Esophagus (tissue), 2 donors: ENCODE data around the gene ZNF319. TPM values are rescaled to one million over a fixed set of nuclear protein-coding genes. Genes with fewer than 3 reads are reported as not detected.

Experiments used
- H3K27ac ChIP-seq, 2 donors: one replicate each; pipeline ENCODE4 v1.5.1; 2013; ENCODE audit warnings: low read depth in 2 of 2, mild to moderate bottlenecking in 2 of 2, inconsistent platforms in 1 of 2, low read length in 1 of 2, moderate library complexity in 1 of 2
- H3K27me3 ChIP-seq, 2 donors: one replicate each; pipeline ENCODE4 v1.6.1; 2013; ENCODE audit warnings: low read length in 2 of 2, control low read depth in 1 of 2, mild to moderate bottlenecking in 1 of 2; ENCODE audit not compliant: insufficient read depth in 2 of 2, control insufficient read depth in 1 of 2
- H3K36me3 ChIP-seq, 2 donors: one replicate each; pipeline ENCODE4 v1.6.1; 2013; ENCODE audit warnings: low read length in 1 of 2; ENCODE audit not compliant: control insufficient read depth in 2 of 2, insufficient read depth in 2 of 2
- H3K4me1 ChIP-seq, 2 donors: one replicate each; pipeline ENCODE4 v1.6.1; 2013; ENCODE audit warnings: low read length in 1 of 2; ENCODE audit not compliant: control insufficient read depth in 2 of 2, insufficient read depth in 2 of 2
- H3K4me3 ChIP-seq, 2 donors: one replicate each; pipeline ENCODE4 v1.5.1; 2013; ENCODE audit warnings: low read length in 2 of 2, mild to moderate bottlenecking in 2 of 2, low read depth in 1 of 2, moderate library complexity in 1 of 2
- H3K9me3 ChIP-seq, 2 donors: one replicate each; pipeline ENCODE4 v1.6.1; 2013; ENCODE audit warnings: mild to moderate bottlenecking in 2 of 2, low read depth in 1 of 2, low read length in 1 of 2, moderate library complexity in 1 of 2; ENCODE audit not compliant: control insufficient read depth in 2 of 2, insufficient read depth in 1 of 2
- WGBS, 2 donors: extraction: QIAGEN DNeasy Blood & Tissue Kit; methylation state at CpG; one replicate each; pipeline ENCODE4 v1.1.7; 2013; 5-methylcytosine and 5-hydroxymethylcytosine counted together
- polyA plus RNA-seq, 2 donors: library from polyadenylated mRNA; stranded (reverse); fragments of 200-250 nt; gene quantifications; one replicate each; pipeline ENCODE4 v1.2.3, GENCODE V29; 2013
- donor health status: healthy with polysubstance abuse.
- donor health status: Bipolar disorder and iron deficiency.

Gene ZNF319
- 1 to 10 TPM; 2.5 to 3.7 TPM for polyA plus RNA-seq

GRCh38 chr16:57999971-58000705, at the start of gene ZNF319:
Gene ZNF319, minus strand, starts transcription at chr16:58000672. Its CDS starts 2,407 bp downstream, at chr16:57998265.
- no peaks in the 10 kb centered on the region for H3K27me3 ChIP-seq
- peak within 1 kb of the TSS; percentile 87 to 92 for H3K27ac ChIP-seq
- peaks cover 2 to 21% of the 10 kb centered on the region in 2 donors for H3K4me1 ChIP-seq
- 0% methylated on average over 39 to 95 of the region's 95 CpGs for WGBS, 2 donors
- peaks cover 10 to 26% of the 10 kb centered on the region in 2 donors for H3K36me3 ChIP-seq
- peak within 1 kb of the TSS; percentile 56 to 85 for H3K4me3 ChIP-seq
- H3K9me3 ChIP-seq = no peaks in the 10 kb centered on the region

- no peaks in the 10 kb centered on the region for H3K36me3 ChIP-seq
- no peaks in the 10 kb centered on the region for H3K27me3 ChIP-seq
- H3K9me3 ChIP-seq = no peaks in the 10 kb centered on the region
- H3K27ac ChIP-seq = no peak overlapping the region
- H3K4me3 ChIP-seq = no peak overlapping the region
- H3K4me1 ChIP-seq = no peaks in the 10 kb centered on the region
- WGBS, 2 donors = 76 to 77% methylated on average over 17 of the region's 17 CpGs
These were observed 49.0 kb upstream of the ZNF319 start for GRCh38 chr16:58049232-58050185.

- Histone ChIP-seq H3K27me3 (no peaks in the 10 kb centered on the region), H3K36me3 (no peaks in the 10 kb centered on the region), H3K9me3 (no peaks in the 10 kb centered on the region), H3K27ac (no peak overlapping the region), H3K4me1 (no peaks in the 10 kb centered on the region), H3K4me3 (no peak overlapping the region)
- WGBS, 2 donors = 85 to 88% methylated on average over 13 of the region's 13 CpGs
These were observed 48.2 kb upstream of the ZNF319 start for GRCh38 chr16:58048494-58049231.

DNA sequence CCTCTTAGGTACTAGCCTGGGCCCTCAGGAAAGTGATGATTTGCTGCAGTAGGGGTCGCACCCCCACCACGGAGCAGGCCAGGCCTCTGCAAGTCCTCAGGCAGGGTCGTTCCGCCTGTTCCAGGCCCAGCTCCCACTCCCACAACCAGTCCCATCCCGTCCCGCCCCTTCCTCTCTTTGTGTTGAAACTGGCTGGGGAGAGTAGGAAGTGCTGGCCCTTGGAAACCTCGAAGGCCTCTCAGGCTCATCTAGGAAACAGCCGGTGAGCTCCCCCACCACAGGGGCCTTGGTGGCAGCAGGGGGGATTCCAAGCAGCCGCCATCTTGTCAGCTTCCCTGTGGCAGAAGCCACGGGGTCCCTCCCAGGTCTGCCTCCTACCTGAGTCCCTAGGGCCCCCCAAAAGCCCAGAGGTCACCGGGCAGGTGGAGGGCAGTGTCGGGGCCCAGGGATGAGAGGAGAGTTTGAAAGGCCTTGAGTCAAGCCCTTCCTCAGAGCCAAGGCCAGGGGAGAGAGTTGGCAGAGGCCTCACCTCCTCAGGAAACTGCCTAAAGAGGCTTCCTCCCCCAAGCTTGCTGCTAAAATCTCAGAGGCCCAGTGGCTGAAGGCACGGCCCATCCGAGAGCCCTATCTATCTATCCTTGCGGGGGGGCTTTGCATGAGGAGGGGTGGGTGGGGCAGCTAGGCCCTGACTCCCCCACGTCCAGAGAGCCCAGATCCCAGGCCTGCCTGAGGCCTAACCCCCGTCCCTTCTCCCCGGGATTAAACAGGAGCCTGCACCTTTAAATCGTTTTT, 47.3 kb upstream of the ZNF319 start:
- peaks cover 0 to 4% of the 10 kb centered on the region in 2 donors for H3K36me3 ChIP-seq
- WGBS, 2 donors = 69 to 70% methylated on average over 19 of the region's 19 CpGs
- H3K4me1 ChIP-seq = no peaks in the 10 kb centered on the region
- no peak overlapping the region for H3K4me3 ChIP-seq
- H3K9me3 ChIP-seq = no peaks in the 10 kb centered on the region
- no peaks in the 10 kb centered on the region for H3K27me3 ChIP-seq
- H3K27ac ChIP-seq = no peak overlapping the region

DNA sequence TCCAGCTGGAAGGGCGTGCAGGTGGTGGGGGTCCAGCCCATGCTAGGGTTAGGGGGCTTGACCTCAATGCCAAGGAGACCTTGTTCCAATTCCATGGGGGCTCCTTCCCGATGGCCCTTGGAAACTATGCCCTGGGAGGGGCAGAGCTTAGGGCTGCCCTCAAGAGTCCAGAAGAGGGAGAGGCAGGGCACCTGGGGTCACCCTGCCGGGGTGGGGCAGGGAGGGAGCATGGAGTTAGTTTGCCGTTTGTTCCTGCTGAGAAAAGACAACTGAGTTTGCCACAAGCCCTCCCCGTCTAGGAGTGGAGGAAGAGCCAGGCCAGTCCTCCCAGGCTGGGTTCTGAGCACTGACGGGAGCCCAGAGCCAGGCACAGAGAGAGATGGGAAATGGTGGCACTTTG, 46.5 kb upstream of the ZNF319 start:
- whole genome bisulfite sequencing, 2 donors = 54 to 69% methylated on average over 6 of the region's 6 CpGs
- no peaks in the 10 kb centered on the region for H3K9me3 ChIP-seq
- H3K36me3 ChIP-seq = peaks cover 0 to 9% of the 10 kb centered on the region in 2 donors
- H3K4me1 ChIP-seq = no peaks in the 10 kb centered on the region
- H3K27me3 ChIP-seq = no peaks in the 10 kb centered on the region
- H3K27ac ChIP-seq = no peak overlapping the region
- H3K4me3 ChIP-seq = no peak overlapping the region

GRCh38 chr16:58046054-58046881, 45.8 kb upstream of the ZNF319 start:
- Histone ChIP-seq H3K4me3 (no peak overlapping the region), H3K4me1 (no peaks in the 10 kb centered on the region), H3K9me3 (no peaks in the 10 kb centered on the region), H3K27me3 (no peaks in the 10 kb centered on the region), H3K27ac (no peak overlapping the region), H3K36me3 (peaks cover 0 to 14% of the 10 kb centered on the region in 2 donors)
- WGBS, 2 donors = 83 to 85% methylated on average over 16 of the region's 16 CpGs

DNA sequence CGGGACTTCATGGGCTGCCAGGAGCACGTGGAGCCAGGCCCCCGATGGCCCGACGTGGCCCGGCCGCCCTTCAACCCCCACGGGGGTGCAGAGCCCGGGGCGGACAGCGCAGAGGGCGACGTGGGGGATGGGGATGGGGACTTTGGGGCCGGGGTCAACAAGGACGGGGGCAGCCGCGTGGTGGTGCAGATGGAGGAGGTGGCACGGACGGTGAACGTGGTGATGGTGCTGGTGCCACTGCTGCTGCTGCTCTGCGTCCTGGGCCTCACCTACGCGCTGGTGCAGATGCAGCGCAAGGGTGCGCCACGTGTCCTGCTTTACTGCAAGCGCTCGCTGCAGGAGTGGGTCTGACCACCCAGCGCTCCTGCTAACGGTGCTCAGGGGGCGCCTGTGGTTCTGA, 44.6 kb upstream of the ZNF319 start:
- Histone ChIP-seq H3K4me1 (no peaks in the 10 kb centered on the region), H3K4me3 (no peak overlapping the region), H3K9me3 (no peaks in the 10 kb centered on the region), H3K27me3 (no peaks in the 10 kb centered on the region), H3K36me3 (peaks cover 0 to 22% of the 10 kb centered on the region in 2 donors), H3K27ac (no peak overlapping the region)
- 87 to 90% methylated on average over 30 to 31 of the region's 31 CpGs for WGBS, 2 donors

DNA sequence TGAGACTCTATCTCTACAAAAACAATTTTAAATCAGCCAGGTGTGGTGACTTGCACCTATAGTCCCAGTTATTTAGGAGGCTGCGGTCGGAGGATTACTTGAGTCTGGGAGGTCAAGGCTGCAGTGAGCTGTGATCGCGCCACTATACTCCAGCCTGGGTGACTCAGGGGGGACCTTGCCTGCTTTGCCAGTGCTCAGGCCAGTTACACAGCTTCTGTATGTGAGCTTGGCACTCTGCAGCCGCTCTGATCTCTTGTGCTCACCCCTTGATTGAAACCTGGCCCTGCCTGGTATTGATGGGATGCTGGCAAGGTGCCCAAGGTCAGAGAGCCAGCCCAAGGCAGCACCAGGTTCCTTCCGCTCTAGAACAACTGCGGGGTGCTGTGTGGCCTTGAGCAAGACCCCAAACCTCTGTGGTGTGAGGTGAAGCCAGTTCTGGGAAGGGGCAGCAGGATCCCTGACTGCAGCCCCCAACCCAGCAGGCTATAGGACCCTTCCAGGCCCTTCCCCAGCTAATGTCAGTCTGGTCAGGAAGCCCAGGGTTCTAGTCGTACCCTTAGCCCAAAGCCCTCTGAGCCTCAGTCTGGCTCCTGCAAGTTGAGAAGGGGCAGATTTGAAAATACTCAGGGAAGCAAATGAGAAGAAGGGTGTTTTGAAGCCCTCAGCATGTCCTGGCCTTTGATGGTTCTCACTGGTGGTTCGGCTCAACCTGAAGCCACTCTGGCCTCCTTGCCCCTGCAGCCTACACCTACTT, 44.0 kb upstream of the ZNF319 start:
- no peaks in the 10 kb centered on the region for H3K4me1 ChIP-seq

More for the DNA sequence above, 44.0 kb upstream of the ZNF319 start:
- Histone ChIP-seq H3K27me3 (no peaks in the 10 kb centered on the region), H3K4me3 (no peak overlapping the region), H3K9me3 (no peaks in the 10 kb centered on the region), H3K27ac (no peak overlapping the region), H3K36me3 (peaks cover 0 to 25% of the 10 kb centered on the region in 2 donors)
- WGBS, 2 donors = 80 to 88% methylated on average over 9 of the region's 9 CpGs
